ENCODE results near the gene HOXD13. TPM values are rescaled to one million over a fixed set of nuclear protein-coding genes. Genes with fewer than 3 reads are reported as not detected.

Gene HOXD13
- total and polyA plus RNA-seq, 2 donors (not counting 3 experiments of a cell fraction or from before 2014, with no cell fraction given) = not detected

- DNase-seq (ENCODE audit: low read depth, low spot score) (no peak), FAIRE-seq (no peak)
- POLR2A ChIA-PET = no interaction called here
- intact Hi-C loops (cut with micrococcal nuclease) = no loop called here
- Histone ChIP-seq H3K27me3 (ENCODE audit: control insufficient read depth in 2 of 2, insufficient read depth in 2 of 2, low read length in 2 of 2) (peaks cover 84 to 96% of the 10 kb centered on the region in 2 experiments), H3K4me1 (ENCODE audit: control insufficient read depth, extremely low read depth, insufficient read depth, low read length) (no peaks in the 10 kb centered on the region), H3K9me1 (replicated peaks; ENCODE audit: control insufficient read depth, extremely low read depth, insufficient read depth, low read length) (no peaks in the 10 kb centered on the region), H2AFZ (ENCODE audit: low read depth, low read length) (no peak overlapping the region), H3K4me3 (replicated peaks in 1 of 3; ENCODE audit: insufficient read depth in 1 of 3, low read depth in 1 of 3, low read length in 3 of 3) (no peak overlapping the region), H3K27ac (ENCODE audit: insufficient read depth, low read depth, low read length) (no peak overlapping the region), H3K9me3 (replicated peaks; ENCODE audit: control insufficient read depth, insufficient read depth, low read length) (no peaks in the 10 kb centered on the region), H3K9ac (replicated peaks; ENCODE audit: extremely low read depth, insufficient read depth, low read length) (no peak overlapping the region), H3K4me2 (ENCODE audit: insufficient read depth, low read length) (no peak overlapping the region), H4K20me1 (replicated peaks; ENCODE audit: control insufficient read depth, extremely low read depth, insufficient read depth, low read length) (no peaks in the 10 kb centered on the region), H3K36me3 (ENCODE audit: control insufficient read depth in 2 of 2, extremely low read depth in 1 of 2, insufficient read depth in 2 of 2, low read length in 2 of 2) (no peaks in the 10 kb centered on the region), H3K79me2 (ENCODE audit: control insufficient read depth, insufficient read depth, low read length) (no peaks in the 10 kb centered on the region)
- dilution Hi-C loops (cut with MboI; ENCODE audit: extremely low pct_ligation_motif_present, low sequenced_read_pairs) = no loop called here
- TF ChIP-seq FOS (IDR thresholded peaks at IDR 0.05; ENCODE audit: borderline replicate concordance, insufficient read depth, low read length) (no peak), MAX (IDR thresholded peaks at IDR 0.05; ENCODE audit: insufficient read depth, insufficient read length) (no peak), EZH2 (IDR thresholded peaks at IDR 0.05; ENCODE audit: borderline replicate concordance, low read depth, low read length, severe bottlenecking) (peak; percentile 80)
- no TSS peak for BruUV-seq (replicated peaks)
- CTCF ChIA-PET = interaction anchor here (1.9 kb wide), 1 partner anchor 10 kb away, joined by 7 read pairs; no protein-coding TSS in a partner anchor
Measured at GRCh38 chr2:176107731-176108181, 15.2 kb downstream of the HOXD13 start.

- H3K79me2 ChIP-seq (ENCODE audit: control insufficient read depth, insufficient read depth, low read length) = no peaks in the 10 kb centered on the region
- TF ChIP-seq MAX (IDR thresholded peaks at IDR 0.05; ENCODE audit: insufficient read depth, insufficient read length) = no peak
- peak; percentile 91 for TF ChIP-seq EZH2 (IDR thresholded peaks at IDR 0.05; ENCODE audit: borderline replicate concordance, low read depth, low read length, severe bottlenecking)
- no peak overlapping the region for H3K4me3 ChIP-seq (replicated peaks in 1 of 3; ENCODE audit: insufficient read depth in 1 of 3, low read depth in 1 of 3, low read length in 3 of 3)
- H3K36me3 ChIP-seq (ENCODE audit: control insufficient read depth in 2 of 2, extremely low read depth in 1 of 2, insufficient read depth in 2 of 2, low read length in 2 of 2) = no peaks in the 10 kb centered on the region
- H3K9me3 ChIP-seq (replicated peaks; ENCODE audit: control insufficient read depth, insufficient read depth, low read length) = no peaks in the 10 kb centered on the region
- no peak overlapping the region for H3K27ac ChIP-seq (ENCODE audit: insufficient read depth, low read depth, low read length)
- H3K4me2 ChIP-seq (ENCODE audit: insufficient read depth, low read length) = no peak overlapping the region
- FAIRE-seq (no peak), DNase-seq (ENCODE audit: low read depth, low spot score) (no peak)
- intact Hi-C loops (cut with micrococcal nuclease) = no loop called here
- dilution Hi-C loops (cut with MboI; ENCODE audit: extremely low pct_ligation_motif_present, low sequenced_read_pairs) = no loop called here
- no peak overlapping the region for H2AFZ ChIP-seq (ENCODE audit: low read depth, low read length)
- no TSS peak for BruUV-seq (replicated peaks)
- POLR2A ChIA-PET = no interaction called here
- peaks cover 83 to 96% of the 10 kb centered on the region in 2 experiments for H3K27me3 ChIP-seq (ENCODE audit: control insufficient read depth in 2 of 2, insufficient read depth in 2 of 2, low read length in 2 of 2)
- H3K9ac ChIP-seq (replicated peaks; ENCODE audit: extremely low read depth, insufficient read depth, low read length) = no peak overlapping the region
- CTCF ChIA-PET = interaction anchor here (0.7 to 4.3 kb wide), 4 partner anchors 545 to 1410 kb away, joined by 3 to 15 read pairs (median 5); no protein-coding TSS in a partner anchor
- no peaks in the 10 kb centered on the region for H3K9me1 ChIP-seq (replicated peaks; ENCODE audit: control insufficient read depth, extremely low read depth, insufficient read depth, low read length)
- H4K20me1 ChIP-seq (replicated peaks; ENCODE audit: control insufficient read depth, extremely low read depth, insufficient read depth, low read length) = no peaks in the 10 kb centered on the region
- no peaks in the 10 kb centered on the region for H3K4me1 ChIP-seq (ENCODE audit: control insufficient read depth, extremely low read depth, insufficient read depth, low read length)
Measured at GRCh38 chr2:176109192-176109901, 16.8 kb downstream of the HOXD13 start.
